Keratinocyte (primary cell): ENCODE data around the gene FRMD3. TPM values are rescaled to one million over a fixed set of nuclear protein-coding genes. Genes with fewer than 3 reads are reported as not detected.
A peak's percentile ranks its signal among the peaks of the same experiment; 100 is the strongest.

ENCODE experiments used
- DNase-seq: peaks from one replicate; pipeline ENCODE4 v3.0.0-alpha.2; 2011; ENCODE audit warnings: low read depth, missing footprints, low spot score
- FAIRE-seq: peaks from 2 replicates; lab custom pipeline; 2011; peaks lifted over from hg19 to GRCh38; lab: Jason Lieb, UNC
- H2AFZ ChIP-seq: 2 replicates; pipeline ENCODE4 v1.6.0; 2012; ENCODE audit warnings: low read length, control low read depth, inconsistent platforms; ENCODE audit not compliant: control insufficient read depth
- H3K27ac ChIP-seq: 2 replicates; pipeline ENCODE4 v1.5.1; 2011; ENCODE audit warnings: low read length; ENCODE audit not compliant: control insufficient read depth, insufficient read depth
- H3K27me3 ChIP-seq: 3 replicates; pipeline ENCODE4 v1.6.0; 2011; ENCODE audit warnings: low read length; ENCODE audit not compliant: control insufficient read depth, insufficient read depth; ENCODE audit errors: extremely low read depth
- H3K36me3 ChIP-seq, 2 experiments: 2 replicates in 1 of 2; 3 replicates in 1 of 2; pipeline ENCODE4 v1.5.1; 2011; ENCODE audit warnings: low read length in 2 of 2, mild to moderate bottlenecking in 1 of 2; ENCODE audit not compliant: control insufficient read depth in 2 of 2, insufficient read depth in 2 of 2; ENCODE audit errors: extremely low read depth in 1 of 2
- H3K4me1 ChIP-seq: 3 replicates; pipeline ENCODE4 v1.5.1; 2011; ENCODE audit warnings: low read length; ENCODE audit not compliant: control insufficient read depth, insufficient read depth; ENCODE audit errors: extremely low read depth
- H3K4me2 ChIP-seq: 3 replicates; pipeline ENCODE4 v1.6.0; 2011; ENCODE audit warnings: low read depth, low read length; ENCODE audit not compliant: control insufficient read depth, insufficient read depth; ENCODE audit errors: extremely low read depth
- H3K4me3 ChIP-seq, 3 experiments: fragments of 200-600 bp in 1 of 3; sonication (generic) in 1 of 3; 2 replicates in 2 of 3; 3 replicates in 1 of 3; pipeline ENCODE4 v1.5.1; 2011 to 2016; ENCODE audit warnings: low read length in 3 of 3, mild to moderate bottlenecking in 3 of 3, control low read depth in 2 of 3, inconsistent platforms in 1 of 3, low read depth in 1 of 3, mixed read lengths in 1 of 3, mixed run types in 1 of 3, moderate library complexity in 1 of 3; ENCODE audit not compliant: control insufficient read depth in 2 of 3, insufficient read depth in 2 of 3; ENCODE audit errors: extremely low read depth in 1 of 3
- H3K79me2 ChIP-seq: 2 replicates; pipeline ENCODE4 v1.6.0; 2012; ENCODE audit warnings: low read length; ENCODE audit not compliant: control insufficient read depth, insufficient read depth
- H3K9ac ChIP-seq: 3 replicates; pipeline ENCODE4 v1.6.0; 2011; ENCODE audit warnings: low read length; ENCODE audit not compliant: control insufficient read depth, insufficient read depth; ENCODE audit errors: extremely low read depth
- H3K9me1 ChIP-seq: 3 replicates; pipeline ENCODE4 v1.6.0; 2011; ENCODE audit warnings: low read length; ENCODE audit not compliant: control insufficient read depth, insufficient read depth; ENCODE audit errors: extremely low read depth
- H3K9me3 ChIP-seq: 2 replicates; pipeline ENCODE4 v1.5.1; 2012; ENCODE audit warnings: low read depth, low read length; ENCODE audit not compliant: control insufficient read depth
- H4K20me1 ChIP-seq: 3 replicates; pipeline ENCODE4 v1.6.0; 2011; ENCODE audit warnings: low read length; ENCODE audit not compliant: control insufficient read depth, insufficient read depth; ENCODE audit errors: extremely low read depth
- EZH2 ChIP-seq: IDR thresholded peaks from one replicate; pipeline ENCODE4 v1.6.1; 2012; ENCODE audit warnings: inconsistent platforms, mild to moderate bottlenecking, low read length, moderate library complexity
- dilution Hi-C: fragments of 300-500 bp; cut with MboI; formaldehyde crosslinking; loops from one replicate; pipeline ENCODE4 v1.7.0; 2020; ENCODE audit warnings: low sequenced_read_pairs; ENCODE audit not compliant: extremely low pct_ligation_motif_present
- polyA plus RNA-seq, 5 experiments: library from polyadenylated mRNA; depleted of rRNA in 3 of 5; stranded (reverse) in 3 of 5; stranded (forward) in 1 of 5; unstranded in 1 of 5; fragments of >200 nt; gene quantifications; 1 replicate in 1 of 5; 2 replicates in 3 of 5; 3 replicates in 1 of 5; pipeline versions ENCODE4 v1.2.1 to v1.2.3, GENCODE V29; 2011 to 2012; ENCODE audit warnings: missing spikeins in 2 of 5, low read depth in 1 of 5, low replicate concordance in 1 of 5
- TF ChIP-seq, protein P1 (sequence below), 3 experiments: IDR thresholded peaks in 1 of 3; conservative IDR thresholded peaks in 1 of 3; optimal IDR thresholded peaks in 1 of 3; 2 replicates in 2 of 3; 3 replicates in 1 of 3; pipeline versions ENCODE3 to v1.5.1; 2011; ENCODE audit warnings: low read length in 3 of 3, mild to moderate bottlenecking in 3 of 3, moderate library complexity in 2 of 3, control low read depth in 1 of 3, inconsistent platforms in 1 of 3; ENCODE audit not compliant: insufficient read depth in 2 of 3; ENCODE audit errors: extremely low read depth in 1 of 3

FRMD3 gene
- polyA plus RNA-seq, 1 donor (not counting 4 experiments of a cell fraction or from before 2014, with no cell fraction given), result 0.21 TPM

DNA sequence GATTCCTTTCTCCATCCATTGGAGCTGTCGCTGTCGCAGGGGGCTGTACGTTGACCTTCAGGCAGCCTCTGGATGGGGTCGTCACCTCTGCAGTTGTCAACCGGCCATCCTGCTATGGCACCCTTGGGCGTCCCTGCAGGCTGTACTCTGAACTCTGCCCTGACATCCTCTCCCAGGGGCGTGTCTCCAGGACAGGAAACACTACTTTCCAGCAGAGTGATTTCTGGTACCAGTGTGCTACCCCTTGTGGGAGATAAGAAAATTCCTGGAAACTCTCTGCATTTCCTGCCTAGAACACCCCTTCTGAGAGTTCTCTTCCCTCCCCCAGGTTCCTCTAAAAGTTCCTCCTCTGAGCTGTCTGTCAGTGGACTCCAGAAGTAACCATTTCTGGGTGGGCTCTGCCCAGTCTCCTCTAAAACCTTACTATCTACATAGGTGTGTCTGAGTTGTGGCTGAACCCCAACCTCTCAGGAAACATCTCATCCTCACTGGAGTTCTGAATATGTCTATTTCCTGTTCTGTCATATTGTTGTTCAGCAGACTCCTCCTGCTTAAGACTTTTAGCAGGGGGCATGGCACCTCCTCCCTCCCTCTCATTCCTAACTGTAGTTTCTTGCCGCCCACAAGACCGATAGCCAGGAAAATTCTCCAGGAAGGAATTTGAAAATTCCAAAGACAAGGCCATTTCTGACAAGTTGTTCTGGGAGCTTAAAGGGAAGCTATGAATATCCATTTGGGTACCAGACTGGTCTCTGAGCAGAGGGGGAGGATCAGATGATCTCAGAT, 329.9 kb downstream of the FRMD3 start:
- Histone ChIP-seq H3K36me3 (no peaks in the 10 kb centered on the region), H3K9me1 (no peaks in the 10 kb centered on the region), H2AFZ (no peak overlapping the region), H3K27ac (no peak overlapping the region), H3K9ac (no peak overlapping the region), H3K27me3 (no peaks in the 10 kb centered on the region), H3K4me1 (no peaks in the 10 kb centered on the region), H3K79me2 (no peaks in the 10 kb centered on the region), H3K4me2 (no peak overlapping the region), H3K9me3 (no peaks in the 10 kb centered on the region), H3K4me3 (no peak overlapping the region), H4K20me1 (no peaks in the 10 kb centered on the region)
- no peak for FAIRE-seq
- no peak for DNase-seq
- dilution Hi-C loops, result no loop called here
- TF ChIP-seq, protein P1, sequence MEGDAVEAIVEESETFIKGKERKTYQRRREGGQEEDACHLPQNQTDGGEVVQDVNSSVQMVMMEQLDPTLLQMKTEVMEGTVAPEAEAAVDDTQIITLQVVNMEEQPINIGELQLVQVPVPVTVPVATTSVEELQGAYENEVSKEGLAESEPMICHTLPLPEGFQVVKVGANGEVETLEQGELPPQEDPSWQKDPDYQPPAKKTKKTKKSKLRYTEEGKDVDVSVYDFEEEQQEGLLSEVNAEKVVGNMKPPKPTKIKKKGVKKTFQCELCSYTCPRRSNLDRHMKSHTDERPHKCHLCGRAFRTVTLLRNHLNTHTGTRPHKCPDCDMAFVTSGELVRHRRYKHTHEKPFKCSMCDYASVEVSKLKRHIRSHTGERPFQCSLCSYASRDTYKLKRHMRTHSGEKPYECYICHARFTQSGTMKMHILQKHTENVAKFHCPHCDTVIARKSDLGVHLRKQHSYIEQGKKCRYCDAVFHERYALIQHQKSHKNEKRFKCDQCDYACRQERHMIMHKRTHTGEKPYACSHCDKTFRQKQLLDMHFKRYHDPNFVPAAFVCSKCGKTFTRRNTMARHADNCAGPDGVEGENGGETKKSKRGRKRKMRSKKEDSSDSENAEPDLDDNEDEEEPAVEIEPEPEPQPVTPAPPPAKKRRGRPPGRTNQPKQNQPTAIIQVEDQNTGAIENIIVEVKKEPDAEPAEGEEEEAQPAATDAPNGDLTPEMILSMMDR (optimal IDR thresholded peaks at IDR 0.05 in 1 of 3, IDR thresholded peaks at IDR 0.05 in 1 of 3, conservative IDR thresholded peaks at IDR 0.05 in 1 of 3; ENCODE audit: extremely low read depth in 1 of 3, insufficient read depth in 2 of 3, low read length in 3 of 3), result no peak
- no peak for TF ChIP-seq EZH2

DNA sequence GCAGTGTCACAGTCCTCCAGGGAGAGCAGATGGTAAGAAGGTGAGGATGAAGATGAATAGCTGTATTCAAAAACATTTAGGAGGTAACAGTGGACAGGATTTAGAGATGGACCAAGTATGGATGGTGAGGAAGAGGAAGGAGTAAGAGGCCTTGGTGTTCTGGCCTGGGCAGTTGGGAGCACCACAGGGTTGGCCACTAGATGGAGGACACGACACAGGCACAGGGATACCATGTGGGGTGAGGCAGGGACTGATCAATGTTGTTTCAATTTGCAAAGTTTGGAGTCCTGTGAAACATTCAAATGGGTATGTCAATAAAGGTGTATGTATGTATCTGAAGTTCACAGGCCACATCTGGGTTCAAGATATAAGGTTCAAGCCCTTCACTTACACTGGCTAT, 334.2 kb downstream of the FRMD3 start:
- no peak overlapping the region for H3K4me2 ChIP-seq
- H3K9me1 ChIP-seq, result no peaks in the 10 kb centered on the region
- no peaks in the 10 kb centered on the region for H3K36me3 ChIP-seq
- dilution Hi-C loops, result no loop called here
- no peaks in the 10 kb centered on the region for H4K20me1 ChIP-seq
- no peak overlapping the region for H3K27ac ChIP-seq
- no peak for TF ChIP-seq EZH2
- TF ChIP-seq, protein P1 (optimal IDR thresholded peaks at IDR 0.05 in 1 of 3, IDR thresholded peaks at IDR 0.05 in 1 of 3, conservative IDR thresholded peaks at IDR 0.05 in 1 of 3; ENCODE audit: extremely low read depth in 1 of 3, insufficient read depth in 2 of 3, low read length in 3 of 3), result peak in 2 of 3 experiments; percentile 9 to 17
- no peak overlapping the region for H3K9ac ChIP-seq
- H3K4me3 ChIP-seq, result no peak overlapping the region
- no peaks in the 10 kb centered on the region for H3K79me2 ChIP-seq
- DNase-seq (no peak), FAIRE-seq (no peak)
- H3K27me3 ChIP-seq, result no peaks in the 10 kb centered on the region
- no peaks in the 10 kb centered on the region for H3K9me3 ChIP-seq
- H3K4me1 ChIP-seq, result no peaks in the 10 kb centered on the region
- no peak overlapping the region for H2AFZ ChIP-seq
